Left lung (tissue), 10 donors: ENCODE results near the gene HMGCS2. TPM values are rescaled to one million over a fixed set of nuclear protein-coding genes. Genes with fewer than 3 reads are reported as not detected.
A peak's percentile ranks its signal among the peaks of the same experiment; 100 is the strongest.
"Not testable (repeated sequence)": the region's sequence is repeated elsewhere in the genome, so short reads cannot be mapped to it uniquely, and the experiment has no call there.

Experiments
- ATAC-seq: fragments of 200-7000 bp; cut with Tn5 transposase; one replicate; pipeline ENCODE4 v1.9.1; 2020; ENCODE audit warnings: moderate library complexity
- DNase-seq, 4 donors: peaks; one replicate each; pipeline ENCODE4 v3.0.0-alpha.2; 2013 to 2020
- H3K27ac ChIP-seq, 2 donors: fragments of 200-600 bp; sonication (generic) in 1 of 2; one replicate each; pipeline versions ENCODE4 v1.5.0 to v1.8.0; 2020 to 2021
- H3K27me3 ChIP-seq, 2 donors: fragments of 200-600 bp; sonication (generic) in 1 of 2; one replicate each; pipeline versions ENCODE4 v1.5.0 to v1.8.0; 2020 to 2021
- H3K36me3 ChIP-seq, 2 donors: fragments of 200-600 bp; sonication (generic) in 1 of 2; one replicate each; pipeline versions ENCODE4 v1.5.0 to v1.8.0; 2020 to 2021
- H3K4me1 ChIP-seq, 2 donors: fragments of 200-600 bp; one replicate each; pipeline ENCODE4 v1.8.0; 2021
- H3K4me3 ChIP-seq, 2 donors: fragments of 200-600 bp; sonication (generic) in 1 of 2; one replicate each; pipeline versions ENCODE4 v1.5.0 to v1.8.0; 2020 to 2021; ENCODE audit warnings: mild to moderate bottlenecking in 1 of 2
- H3K9me3 ChIP-seq, 2 donors: fragments of 200-600 bp; sonication (generic) in 1 of 2; one replicate each; pipeline versions ENCODE4 v1.5.0 to v1.8.0; 2020 to 2021
- CTCF ChIP-seq, 2 donors: fragments of 200-600 bp; sonication (generic) in 1 of 2; IDR thresholded peaks; one replicate each; pipeline versions ENCODE4 v1.5.0 to v1.8.0; 2021; ENCODE audit warnings: antibody characterized with exemption in 2 of 2
- intact Hi-C, 2 donors: fragments of 100-400 bp; cut with DNase I; formaldehyde crosslinking; loops; one replicate each; pipeline versions ENCODE4 v1.11.2 to v1.14.2; 2022
- polyA plus RNA-seq, 6 donors: library from polyadenylated mRNA; unstranded; fragments of 120-200 nt; gene quantifications; one replicate each; pipeline ENCODE4 v1.2.1, GENCODE V29; 2013; ENCODE audit not compliant: insufficient read length in 6 of 6
- total RNA-seq, 2 donors: library from RNA; stranded (reverse); fragmentation: NEBNext Ultra II Directional; extraction: Animal tissue kit (Norgen Biotek cat#: 25700); gene quantifications; one replicate each; pipeline ENCODE4 v1.2.1, GENCODE V29; 2021
- donor health status: DM: no; HTN: yes; CAD: no.
- donor health status: DM: no; HTN: no; CAD: no.

Gene HMGCS2
- total and polyA plus RNA-seq, 8 donors = 0.26 to 1.2 (median 0.58) TPM; not detected in 1

GRCh38 chr1:119712342-119713038, 56.2 kb downstream of the HMGCS2 start:
- Histone ChIP-seq H3K4me3 (peak overlapping the region; percentile 46 to 52), H3K36me3 (no peaks in the 10 kb centered on the region), H3K4me1 (peaks cover 0 to 22% of the 10 kb centered on the region in 2 donors), H3K27me3 (peaks cover 0 to 43% of the 10 kb centered on the region in 2 donors), H3K27ac (no peak overlapping the region), H3K9me3 (no peaks in the 10 kb centered on the region)
- intact Hi-C loops = no loop called here
- ATAC-seq (peak; percentile 77), DNase-seq (peak; percentile 64 to 92 (median 80))
- no peak for TF ChIP-seq CTCF (IDR thresholded peaks at IDR 0.05)

- Histone ChIP-seq H3K27ac (no peak within 1 kb of the TSS), H3K9me3 (no peaks in the 10 kb centered on the region), H3K4me3 (peak within 1 kb of the TSS; percentile 46 to 52), H3K36me3 (no peaks in the 10 kb centered on the region), H3K4me1 (peaks cover 0 to 22% of the 10 kb centered on the region in 2 donors), H3K27me3 (peaks cover 0 to 43% of the 10 kb centered on the region in 2 donors)
- intact Hi-C loops = no loop called here
- peak; percentile 93 for ATAC-seq
- DNase-seq = peak; percentile 71 to 86 (median 78)
- no peak for TF ChIP-seq CTCF (IDR thresholded peaks at IDR 0.05)
Measured at GRCh38 chr1:119711804-119712341, 56.8 kb downstream of the HMGCS2 start, which contains the start of gene PHGDH. TSS of gene PHGDH (plus strand) at chr1:119711934. CDS start at chr1:119712023, 89 bp downstream.

- H3K9me3 ChIP-seq, ATAC-seq, H3K36me3 ChIP-seq, H3K27ac ChIP-seq, DNase-seq, intact Hi-C loops: not testable (repeated sequence)
- Histone ChIP-seq H3K27me3 (peaks cover 0 to 43% of the 10 kb centered on the region in 2 donors), H3K4me1 (peaks cover 0 to 22% of the 10 kb centered on the region in 2 donors), H3K4me3 (peak overlapping the region; percentile 46 to 52)
Measured at GRCh38 chr1:119711356-119711803, 57.3 kb downstream of the HMGCS2 start.

GRCh38 chr1:119706599-119706998, 62.1 kb downstream of the HMGCS2 start:
- intact Hi-C loops, H3K4me3 ChIP-seq, ATAC-seq, H3K27ac ChIP-seq, H3K36me3 ChIP-seq, H3K4me1 ChIP-seq, DNase-seq, H3K27me3 ChIP-seq, H3K9me3 ChIP-seq: not testable (repeated sequence)

- intact Hi-C loops = no loop called here
- DNase-seq (no peak), ATAC-seq (no peak)
Measured at GRCh38 chr1:119703666-119704450, 64.8 kb downstream of the HMGCS2 start.

More at GRCh38 chr1:119703666-119704450, 64.8 kb downstream of the HMGCS2 start:
- H3K27me3 ChIP-seq = no peaks in the 10 kb centered on the region
- no peak overlapping the region for H3K4me3 ChIP-seq
- peaks cover 0 to 19% of the 10 kb centered on the region in 2 donors for H3K9me3 ChIP-seq
- TF ChIP-seq CTCF (IDR thresholded peaks at IDR 0.05) = no peak
- H3K4me1 ChIP-seq = no peaks in the 10 kb centered on the region
- no peak overlapping the region for H3K27ac ChIP-seq
- no peaks in the 10 kb centered on the region for H3K36me3 ChIP-seq
